ENCODE measurements around the gene HCN2.

The HCN2 gene

DNA sequence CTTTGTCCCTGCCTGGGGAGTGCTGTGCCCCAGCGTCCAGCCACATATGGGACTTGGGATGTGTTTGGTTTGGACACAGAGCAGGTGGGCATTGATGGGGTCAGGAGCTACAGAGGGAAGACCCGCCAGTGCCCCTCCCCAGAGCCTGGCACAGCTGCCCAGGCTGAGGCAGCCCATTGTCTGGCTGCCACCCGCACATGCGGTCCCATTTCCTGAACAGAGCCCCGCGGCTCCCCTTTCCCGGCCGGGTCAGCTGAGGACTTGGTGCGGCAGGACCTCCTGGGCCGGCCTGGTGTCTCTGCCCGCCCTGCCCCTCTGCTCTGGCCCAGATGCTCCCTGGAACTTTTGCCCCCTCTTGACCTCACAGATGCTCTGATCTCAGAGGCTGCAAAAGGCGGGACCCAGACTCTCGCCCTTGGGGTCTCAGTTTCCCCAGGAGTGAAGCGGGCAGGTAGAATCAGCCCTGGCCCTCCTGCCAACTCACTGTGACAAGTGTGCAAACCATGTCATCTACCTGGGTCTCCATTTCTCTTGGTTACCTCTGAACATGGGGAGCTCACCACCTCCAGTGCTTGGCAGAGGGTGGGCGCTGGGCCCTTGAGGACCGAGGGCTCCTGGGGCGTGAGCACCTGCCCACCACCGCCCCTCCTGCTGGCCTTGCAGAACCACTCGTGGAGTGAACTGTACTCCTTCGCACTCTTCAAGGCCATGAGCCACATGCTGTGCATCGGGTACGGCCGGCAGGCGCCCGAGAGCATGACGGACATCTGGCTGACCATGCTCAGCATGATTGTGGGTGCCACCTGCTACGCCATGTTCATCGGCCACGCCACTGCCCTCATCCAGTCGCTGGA lies 17.8 kb downstream of the HCN2 start:
- POLR2A ChIA-PET, result no interaction called here

GRCh38 chr19:608155-609003 lies 18.7 kb downstream of the HCN2 start:
- no peak for DNase-seq
- Histone ChIP-seq H3K27ac (ENCODE audit: insufficient read depth in 1 of 2, low read depth in 1 of 2, low read length in 2 of 2, poor library complexity in 1 of 2, severe bottlenecking in 2 of 2) (no peak overlapping the region), H3K4me3 (ENCODE audit: control insufficient read depth in 1 of 7, extremely low read depth in 1 of 7, insufficient read depth in 4 of 7, low read depth in 2 of 7, low read length in 6 of 7) (peak overlapping the region in 1 of 7 experiments; percentile 19), H3K4me1 (ENCODE audit: control extremely low read depth in 1 of 4, control insufficient read depth in 4 of 4, insufficient read depth in 4 of 4, low read length in 3 of 4) (peaks cover 0 to 31% (median 16%) of the 10 kb centered on the region in 4 experiments), H3K36me3 (ENCODE audit: control insufficient read depth in 4 of 4, insufficient read depth in 4 of 4, low read length in 3 of 4) (no peaks in the 10 kb centered on the region), H3K9me3 (ENCODE audit: control extremely low read depth in 1 of 5, control insufficient read depth in 4 of 5, insufficient read depth in 2 of 5, low read depth in 1 of 5, low read length in 4 of 5) (no peaks in the 10 kb centered on the region), H3K27me3 (replicated peaks in 2 of 5; ENCODE audit: control insufficient read depth in 4 of 5, insufficient read depth in 5 of 5, low read length in 4 of 5) (peaks cover 0 to 4% (median 0%) of the 10 kb centered on the region in 5 experiments)
- 94% methylated on average over 21 of the region's 30 CpGs for whole genome bisulfite sequencing (ENCODE audit: insufficient coverage)
- ChIA-PET POLR2A (no interaction called here), CTCF (interaction anchor here (0.5 to 2.2 kb wide), 4 partner anchors 8 to 24 kb away, joined by 3 to 6 read pairs (median 4); no protein-coding TSS in a partner anchor)

More for the DNA sequence above, 17.8 kb downstream of the HCN2 start:
- Histone ChIP-seq H3K27ac (ENCODE audit: insufficient read depth in 1 of 2, low read depth in 1 of 2, low read length in 2 of 2, poor library complexity in 1 of 2, severe bottlenecking in 2 of 2) (no peak overlapping the region), H3K9me3 (ENCODE audit: control extremely low read depth in 1 of 5, control insufficient read depth in 4 of 5, insufficient read depth in 2 of 5, low read depth in 1 of 5, low read length in 4 of 5) (no peaks in the 10 kb centered on the region), H3K4me3 (ENCODE audit: control insufficient read depth in 1 of 7, extremely low read depth in 1 of 7, insufficient read depth in 4 of 7, low read depth in 2 of 7, low read length in 6 of 7) (no peak overlapping the region), H3K36me3 (ENCODE audit: control insufficient read depth in 4 of 4, insufficient read depth in 4 of 4, low read length in 3 of 4) (no peaks in the 10 kb centered on the region), H3K27me3 (replicated peaks in 2 of 5; ENCODE audit: control insufficient read depth in 4 of 5, insufficient read depth in 5 of 5, low read length in 4 of 5) (no peaks in the 10 kb centered on the region), H3K4me1 (ENCODE audit: control extremely low read depth in 1 of 4, control insufficient read depth in 4 of 4, insufficient read depth in 4 of 4, low read length in 3 of 4) (peaks cover 0 to 31% (median 16%) of the 10 kb centered on the region in 4 experiments)
- 89% methylated on average over 29 of the region's 30 CpGs for WGBS (ENCODE audit: insufficient coverage)
- no peak for DNase-seq
- CTCF ChIA-PET, result interaction anchor here (0.8 to 1.2 kb wide), 4 partner anchors 17 to 134 kb away, joined by 3 to 4 read pairs (median 3); no protein-coding TSS in a partner anchor

DNA sequence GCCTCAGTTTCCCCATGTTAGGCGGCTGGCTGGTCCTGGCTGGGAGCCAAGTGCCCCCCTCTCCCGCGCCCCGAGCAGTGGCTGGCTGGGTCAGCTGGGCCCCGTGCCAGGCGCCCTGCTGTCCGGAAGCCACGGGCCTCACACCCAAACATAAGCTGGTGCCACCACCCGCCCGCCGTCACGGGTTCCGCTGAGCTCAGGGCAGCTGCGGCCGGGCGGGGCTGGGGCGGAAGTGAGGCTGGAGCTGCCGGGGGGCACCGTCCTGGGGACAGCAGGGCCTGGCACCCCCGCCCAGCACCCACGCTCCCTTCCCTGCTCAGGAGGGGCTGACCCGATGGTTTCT lies 19.3 kb downstream of the HCN2 start:
- Histone ChIP-seq H3K4me3 (ENCODE audit: control insufficient read depth in 1 of 7, extremely low read depth in 1 of 7, insufficient read depth in 4 of 7, low read depth in 2 of 7, low read length in 6 of 7) (no peak overlapping the region), H3K4me1 (ENCODE audit: control extremely low read depth in 1 of 4, control insufficient read depth in 4 of 4, insufficient read depth in 4 of 4, low read length in 3 of 4) (peaks cover 0 to 31% (median 16%) of the 10 kb centered on the region in 4 experiments), H3K27me3 (replicated peaks in 2 of 5; ENCODE audit: control insufficient read depth in 4 of 5, insufficient read depth in 5 of 5, low read length in 4 of 5) (peaks cover 0 to 4% (median 0%) of the 10 kb centered on the region in 5 experiments), H3K27ac (ENCODE audit: insufficient read depth in 1 of 2, low read depth in 1 of 2, low read length in 2 of 2, poor library complexity in 1 of 2, severe bottlenecking in 2 of 2) (no peak overlapping the region), H3K36me3 (ENCODE audit: control insufficient read depth in 4 of 4, insufficient read depth in 4 of 4, low read length in 3 of 4) (no peaks in the 10 kb centered on the region), H3K9me3 (ENCODE audit: control extremely low read depth in 1 of 5, control insufficient read depth in 4 of 5, insufficient read depth in 2 of 5, low read depth in 1 of 5, low read length in 4 of 5) (no peaks in the 10 kb centered on the region)
- ChIA-PET CTCF (interaction anchor here (0.5 to 2.2 kb wide), 4 partner anchors 9 to 25 kb away, joined by 3 to 6 read pairs (median 4); no protein-coding TSS in a partner anchor), POLR2A (no interaction called here)
- peak in 2 of 3 donors; percentile 32 to 35 for DNase-seq
- 57% methylated on average over 15 of the region's 22 CpGs for WGBS (ENCODE audit: insufficient coverage)

DNA sequence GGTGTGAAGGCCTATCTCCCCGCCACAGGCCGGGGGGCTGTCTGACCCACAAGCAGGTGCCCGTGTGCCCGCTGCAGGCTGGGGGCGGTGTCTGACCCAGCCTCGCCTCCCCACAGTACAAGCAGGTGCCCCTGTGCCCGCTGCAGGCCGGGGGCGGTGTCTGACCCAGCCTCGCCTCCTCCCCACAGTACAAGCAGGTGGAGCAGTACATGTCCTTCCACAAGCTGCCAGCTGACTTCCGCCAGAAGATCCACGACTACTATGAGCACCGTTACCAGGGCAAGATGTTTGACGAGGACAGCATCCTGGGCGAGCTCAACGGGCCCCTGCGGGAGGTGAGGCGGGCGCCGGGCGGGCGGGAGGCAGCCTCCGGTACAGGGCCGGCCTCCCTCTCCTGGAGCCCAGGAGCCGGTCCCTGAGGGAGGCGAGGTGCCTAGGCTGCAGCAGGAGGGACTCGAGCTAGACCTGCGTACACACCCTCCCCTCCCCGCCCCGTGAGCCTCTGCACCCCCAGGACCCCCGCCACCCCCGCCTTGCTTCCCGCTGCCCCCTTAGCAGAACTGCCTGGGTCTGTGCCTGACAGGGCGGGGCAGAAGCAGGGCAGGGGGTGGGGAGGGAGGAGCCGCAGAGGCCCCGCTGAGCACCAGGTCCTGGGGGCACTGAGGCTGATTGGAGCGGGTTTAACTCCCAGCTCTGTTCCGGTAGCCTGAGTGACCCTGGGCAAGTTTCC lies 20.6 kb downstream of the HCN2 start:
- 62% methylated on average over 20 of the region's 38 CpGs for WGBS (ENCODE audit: insufficient coverage)
- no peak overlapping the region for H3K27ac ChIP-seq (ENCODE audit: insufficient read depth in 1 of 2, low read depth in 1 of 2, low read length in 2 of 2, poor library complexity in 1 of 2, severe bottlenecking in 2 of 2)
- no peaks in the 10 kb centered on the region for H3K9me3 ChIP-seq (ENCODE audit: control extremely low read depth in 1 of 5, control insufficient read depth in 4 of 5, insufficient read depth in 2 of 5, low read depth in 1 of 5, low read length in 4 of 5)
- peak in 2 of 3 donors; percentile 25 to 54 for DNase-seq
- H3K36me3 ChIP-seq (ENCODE audit: control insufficient read depth in 4 of 4, insufficient read depth in 4 of 4, low read length in 3 of 4), result no peaks in the 10 kb centered on the region
- peaks cover 0 to 31% (median 16%) of the 10 kb centered on the region in 4 experiments for H3K4me1 ChIP-seq (ENCODE audit: control extremely low read depth in 1 of 4, control insufficient read depth in 4 of 4, insufficient read depth in 4 of 4, low read length in 3 of 4)
- H3K27me3 ChIP-seq (replicated peaks in 2 of 5; ENCODE audit: control insufficient read depth in 4 of 5, insufficient read depth in 5 of 5, low read length in 4 of 5), result peaks cover 0 to 10% (median 0%) of the 10 kb centered on the region in 5 experiments
- peak overlapping the region in 3 of 7 experiments; percentile 40 to 62 (median 49) for H3K4me3 ChIP-seq (ENCODE audit: control insufficient read depth in 1 of 7, extremely low read depth in 1 of 7, insufficient read depth in 4 of 7, low read depth in 2 of 7, low read length in 6 of 7)
- CTCF ChIA-PET, result interaction anchor here (0.9 to 2.2 kb wide), 2 partner anchors 21 to 30 kb away, joined by 4 to 6 read pairs; no protein-coding TSS in a partner anchor
- POLR2A ChIA-PET, result no interaction called here

DNA sequence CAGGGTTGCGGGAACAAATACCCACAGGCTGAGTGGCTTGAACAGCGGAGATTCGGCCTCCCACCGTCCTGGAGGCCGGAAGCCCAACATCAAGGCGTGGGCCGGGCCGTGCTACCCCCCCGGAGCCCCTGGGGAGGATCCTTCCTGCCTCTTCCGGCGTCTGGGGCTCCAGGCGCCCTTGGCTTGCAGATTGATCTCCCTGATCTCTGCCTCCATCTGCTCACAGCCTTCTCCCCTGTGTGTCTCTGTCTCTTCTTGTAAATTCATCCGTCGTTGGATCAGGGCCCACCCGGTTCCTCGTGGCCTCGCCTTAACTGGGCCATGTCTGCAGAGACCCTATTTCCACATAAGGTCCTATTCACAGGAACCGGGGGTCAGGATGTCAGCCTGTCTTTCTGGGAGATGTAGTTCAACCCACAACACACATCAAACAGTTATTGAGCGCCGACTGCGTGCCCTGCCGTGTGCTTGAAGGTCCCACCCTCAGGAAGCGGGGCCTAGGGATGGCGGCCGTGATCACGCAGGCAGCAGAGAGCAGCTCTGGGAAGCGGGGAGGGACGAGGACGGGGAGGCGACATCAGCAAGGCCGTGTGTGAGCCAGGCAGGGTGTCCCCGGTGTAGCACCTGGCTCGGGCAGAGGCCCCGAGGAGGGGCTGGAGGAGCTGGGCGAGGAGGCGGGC lies 21.3 kb downstream of the HCN2 start:
- H3K4me3 ChIP-seq (ENCODE audit: control insufficient read depth in 1 of 7, extremely low read depth in 1 of 7, insufficient read depth in 4 of 7, low read depth in 2 of 7, low read length in 6 of 7), result peak overlapping the region in 4 of 7 experiments; percentile 40 to 62 (median 47)
- CTCF ChIA-PET, result interaction anchor here (0.9 kb wide), 1 partner anchor 31 kb away, joined by 4 read pairs; no protein-coding TSS in a partner anchor
- POLR2A ChIA-PET, result no interaction called here

GRCh38 chr19:611481-611868 lies 21.8 kb downstream of the HCN2 start:
- Histone ChIP-seq H3K9me3 (ENCODE audit: control extremely low read depth in 1 of 5, control insufficient read depth in 4 of 5, insufficient read depth in 2 of 5, low read depth in 1 of 5, low read length in 4 of 5) (no peaks in the 10 kb centered on the region), H3K27ac (ENCODE audit: insufficient read depth in 1 of 2, low read depth in 1 of 2, low read length in 2 of 2, poor library complexity in 1 of 2, severe bottlenecking in 2 of 2) (no peak overlapping the region), H3K27me3 (replicated peaks in 2 of 5; ENCODE audit: control insufficient read depth in 4 of 5, insufficient read depth in 5 of 5, low read length in 4 of 5) (peaks cover 0 to 15% (median 0%) of the 10 kb centered on the region in 5 experiments), H3K4me3 (ENCODE audit: control insufficient read depth in 1 of 7, extremely low read depth in 1 of 7, insufficient read depth in 4 of 7, low read depth in 2 of 7, low read length in 6 of 7) (no peak overlapping the region), H3K36me3 (ENCODE audit: control insufficient read depth in 4 of 4, insufficient read depth in 4 of 4, low read length in 3 of 4) (no peaks in the 10 kb centered on the region), H3K4me1 (ENCODE audit: control extremely low read depth in 1 of 4, control insufficient read depth in 4 of 4, insufficient read depth in 4 of 4, low read length in 3 of 4) (peaks cover 0 to 35% (median 18%) of the 10 kb centered on the region in 4 experiments)
- POLR2A ChIA-PET, result no interaction called here
- 77% methylated on average over 13 of the region's 13 CpGs for WGBS (ENCODE audit: insufficient coverage)
- DNase-seq, result peak in 2 of 3 donors; percentile 15 to 28
- CTCF ChIA-PET, result interaction anchor here (0.9 kb wide), 1 partner anchor 23 kb away, joined by 3 read pairs; no protein-coding TSS in a partner anchor

More for the DNA sequence above, 21.3 kb downstream of the HCN2 start:
- DNase-seq, result peak in 2 of 3 donors; percentile 51 to 66
- peaks cover 0 to 35% (median 18%) of the 10 kb centered on the region in 4 experiments for H3K4me1 ChIP-seq (ENCODE audit: control extremely low read depth in 1 of 4, control insufficient read depth in 4 of 4, insufficient read depth in 4 of 4, low read length in 3 of 4)
- H3K36me3 ChIP-seq (ENCODE audit: control insufficient read depth in 4 of 4, insufficient read depth in 4 of 4, low read length in 3 of 4), result no peaks in the 10 kb centered on the region
- H3K27ac ChIP-seq (ENCODE audit: insufficient read depth in 1 of 2, low read depth in 1 of 2, low read length in 2 of 2, poor library complexity in 1 of 2, severe bottlenecking in 2 of 2), result no peak overlapping the region
- H3K27me3 ChIP-seq (replicated peaks in 2 of 5; ENCODE audit: control insufficient read depth in 4 of 5, insufficient read depth in 5 of 5, low read length in 4 of 5), result peaks cover 0 to 15% (median 0%) of the 10 kb centered on the region in 5 experiments
- no peaks in the 10 kb centered on the region for H3K9me3 ChIP-seq (ENCODE audit: control extremely low read depth in 1 of 5, control insufficient read depth in 4 of 5, insufficient read depth in 2 of 5, low read depth in 1 of 5, low read length in 4 of 5)
- 53% methylated on average over 35 of the region's 36 CpGs for WGBS (ENCODE audit: insufficient coverage)

Measured in common myeloid progenitor, CD34-positive (primary cell).